Peyer's patch (tissue), 4 donors: ENCODE measurements around the gene BTG4. TPM values are rescaled to one million over a fixed set of nuclear protein-coding genes. Genes with fewer than 3 reads are reported as not detected.
A peak's percentile ranks its signal among the peaks of the same experiment; 100 is the strongest.

Source experiments
- DNase-seq, 3 donors: peaks; one replicate each; pipeline ENCODE4 v3.0.0-alpha.2; 2017 to 2019
- H3K27ac ChIP-seq, 4 donors: fragments of 200-600 bp; sonication (generic); one replicate each; pipeline ENCODE4 v1.5.1; 2016 to 2019
- H3K27me3 ChIP-seq, 2 donors: fragments of 200-600 bp; sonication (generic); one replicate each; pipeline ENCODE4 v1.5.1; 2019
- H3K36me3 ChIP-seq, 3 donors: fragments of 200-600 bp; sonication (generic); one replicate each; pipeline ENCODE4 v1.5.1; 2016 to 2019
- H3K4me1 ChIP-seq, 4 donors: fragments of 200-600 bp; sonication (generic); one replicate each; pipeline ENCODE4 v1.5.1; 2016 to 2019
- H3K4me3 ChIP-seq, 4 donors: fragments of 200-600 bp; sonication (generic); 1 replicate in 3 of 4; 2 replicates in 1 of 4; pipeline ENCODE4 v1.5.1; 2016 to 2019; ENCODE audit warnings: mild to moderate bottlenecking in 1 of 4
- H3K9me3 ChIP-seq, 4 donors: fragments of 200-600 bp; sonication (generic); one replicate each; pipeline ENCODE4 v1.5.1; 2016 to 2019; ENCODE audit warnings: mild to moderate bottlenecking in 1 of 4
- CTCF ChIP-seq, 6 experiments: fragments of 450-650 bp in 4 of 6; fragments of 200-600 bp in 2 of 6; sonication (generic) in 1 of 6; IDR thresholded peaks; one replicate each; pipeline ENCODE4 v1.5.1; 2017 to 2019; ENCODE audit warnings: antibody characterized with exemption in 6 of 6, mild to moderate bottlenecking in 3 of 6, moderate library complexity in 1 of 6
- POLR2A ChIP-seq, 2 donors: fragments of 450-650 bp; IDR thresholded peaks; one replicate each; pipeline ENCODE4 v1.5.1; 2017; ENCODE audit warnings: antibody characterized with exemption in 2 of 2, mild to moderate bottlenecking in 2 of 2, moderate library complexity in 2 of 2
- total RNA-seq, 4 donors: library from RNA; depleted of rRNA; stranded (reverse); fragments of >200 nt; gene quantifications; one replicate each; pipeline ENCODE4 v1.1.0, GENCODE V29; 2016

The BTG4 gene
- total RNA-seq, result not detected

DNA sequence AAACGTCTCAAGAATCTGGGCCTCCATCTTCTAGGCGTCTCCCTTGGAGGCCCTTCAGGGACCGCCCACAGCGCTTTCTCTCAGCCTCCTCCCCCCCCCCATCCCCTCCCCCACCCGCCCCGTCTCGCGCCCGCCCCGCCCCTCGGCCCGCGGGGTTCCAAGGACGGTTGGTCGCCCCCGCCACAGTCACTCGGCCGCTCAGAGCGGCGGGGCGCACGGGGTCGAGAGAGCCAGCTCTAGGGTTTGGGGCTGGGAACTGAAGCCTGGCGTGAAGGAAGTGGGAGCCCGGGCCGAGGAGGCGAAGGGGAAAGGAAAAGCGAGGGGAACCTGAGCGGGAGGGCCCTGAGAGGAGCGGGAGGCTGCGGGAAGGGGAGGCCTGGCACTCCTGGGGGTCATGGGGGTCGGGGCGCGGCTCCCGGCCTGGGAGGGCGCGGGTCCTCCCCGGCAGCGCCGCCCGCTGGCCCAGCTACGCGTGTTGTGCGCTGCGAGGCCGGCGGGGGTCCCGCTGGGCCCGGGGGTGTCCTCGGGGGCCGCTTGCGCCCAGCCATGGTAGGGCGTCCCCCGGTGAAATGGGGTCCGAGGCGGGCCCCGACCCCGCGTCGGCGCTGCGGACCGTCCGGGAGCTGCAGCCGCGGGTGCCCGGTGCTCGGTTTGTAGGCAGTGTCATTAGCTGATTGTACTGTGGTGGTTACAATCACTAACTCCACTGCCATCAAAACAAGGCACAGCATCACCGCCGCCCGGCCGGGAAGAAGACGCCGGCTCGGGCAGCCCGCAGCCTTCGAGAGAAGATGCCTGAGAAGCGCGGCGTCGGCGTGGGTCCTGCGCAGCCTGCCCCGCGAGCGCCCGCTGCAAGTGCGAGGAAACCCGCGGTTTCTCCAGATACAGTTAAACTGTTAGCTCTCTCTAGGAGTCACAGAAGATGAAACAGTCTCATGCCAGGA is at the start of gene BTG4:
Gene BTG4, minus strand, starts transcription at position 91 of the 944 bp plus-strand sequence. CDS start 13,610 bp downstream, outside the sequence.
- H3K27me3 ChIP-seq, result peaks cover 0 to 9% of the 10 kb centered on the region in 2 donors
- H3K36me3 ChIP-seq, result no peaks in the 10 kb centered on the region
- no peak within 1 kb of the TSS for H3K27ac ChIP-seq
- peak within 1 kb of the TSS; percentile 19 to 49 (median 42) for H3K4me3 ChIP-seq
- peaks cover 0 to 12% (median 3%) of the 10 kb centered on the region in 4 donors for H3K4me1 ChIP-seq
- no peaks in the 10 kb centered on the region for H3K9me3 ChIP-seq
- TF ChIP-seq POLR2A (IDR thresholded peaks at IDR 0.05) (no peak), CTCF (IDR thresholded peaks at IDR 0.05) (no peak)
- DNase-seq, result peak in 1 of 3 donors; percentile 46

DNA sequence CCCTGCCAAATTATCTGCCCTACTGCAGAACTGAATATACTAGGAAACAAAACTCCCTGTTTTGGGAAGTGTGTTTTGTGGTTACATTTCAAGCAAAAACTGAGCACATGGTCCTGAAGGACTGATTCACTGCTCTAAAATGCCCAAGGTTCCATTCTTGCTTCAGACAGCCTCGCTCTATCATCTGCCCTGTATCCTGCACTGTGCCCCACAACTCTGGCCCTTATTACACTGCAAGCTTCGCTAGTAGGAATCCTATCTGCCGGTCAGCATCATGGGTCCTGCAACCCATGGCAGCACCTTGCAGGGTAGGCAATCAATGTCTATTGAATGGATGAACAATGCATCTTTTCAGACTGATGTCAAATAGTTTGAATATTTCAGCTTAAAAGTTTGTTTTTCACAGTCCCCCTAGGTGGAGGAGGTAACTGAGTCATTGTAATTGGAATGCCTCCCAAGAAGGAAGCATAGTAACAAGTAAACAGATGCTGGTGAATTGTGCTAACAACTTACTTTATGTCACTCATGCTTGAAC is 49.7 kb upstream of the BTG4 start:
- Histone ChIP-seq H3K4me3 (no peak overlapping the region), H3K4me1 (no peaks in the 10 kb centered on the region), H3K27ac (no peak overlapping the region), H3K27me3 (no peaks in the 10 kb centered on the region), H3K36me3 (no peaks in the 10 kb centered on the region), H3K9me3 (no peaks in the 10 kb centered on the region)
- no peak for TF ChIP-seq POLR2A (IDR thresholded peaks at IDR 0.05)
- no peak for TF ChIP-seq CTCF (IDR thresholded peaks at IDR 0.05)
- no peak for DNase-seq

DNA sequence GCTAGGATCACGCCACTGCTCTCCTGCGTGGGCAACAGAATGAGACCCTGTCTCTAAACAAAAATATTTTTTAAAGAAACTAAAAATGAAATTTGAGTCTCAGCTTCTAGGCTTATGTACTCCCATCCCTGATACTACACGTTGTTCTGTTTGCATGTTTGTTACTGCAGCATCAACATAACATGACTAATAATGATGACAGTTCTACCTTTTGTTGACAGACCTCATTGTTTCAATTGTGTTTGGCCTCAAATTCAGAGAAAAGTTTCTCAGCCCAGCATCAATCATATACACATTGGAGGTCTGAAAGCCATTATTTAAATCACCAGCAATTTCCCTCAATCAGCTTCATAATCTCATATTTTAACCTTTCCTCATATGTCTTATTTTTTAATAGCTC is 49.1 kb upstream of the BTG4 start:
- Histone ChIP-seq H3K4me1 (no peaks in the 10 kb centered on the region), H3K4me3 (no peak overlapping the region), H3K9me3 (no peaks in the 10 kb centered on the region), H3K36me3 (no peaks in the 10 kb centered on the region), H3K27me3 (no peaks in the 10 kb centered on the region), H3K27ac (no peak overlapping the region)
- TF ChIP-seq CTCF (IDR thresholded peaks at IDR 0.05) (no peak), POLR2A (IDR thresholded peaks at IDR 0.05) (no peak)
- DNase-seq, result no peak

DNA sequence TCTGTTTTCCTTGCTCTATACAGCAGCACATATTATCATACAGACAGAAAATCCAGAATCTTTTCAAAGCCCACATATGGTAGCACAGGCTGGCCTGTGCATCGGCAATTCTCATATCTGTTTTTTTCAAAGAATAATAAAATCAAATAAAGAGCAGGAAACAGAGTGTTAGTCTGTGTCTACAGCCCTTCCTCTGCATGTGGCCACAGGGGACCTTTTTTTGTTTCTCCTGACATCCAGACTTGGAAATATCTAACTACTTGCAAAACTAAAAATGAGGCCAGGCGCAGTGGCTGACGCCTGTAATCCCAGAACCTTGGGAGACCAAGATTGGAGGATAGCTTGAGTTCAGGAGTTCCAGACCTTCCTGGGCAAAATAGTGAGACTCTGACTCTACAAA is 48.6 kb upstream of the BTG4 start:
- H3K36me3 ChIP-seq, result no peaks in the 10 kb centered on the region
- no peak for TF ChIP-seq CTCF (IDR thresholded peaks at IDR 0.05)
- no peak for TF ChIP-seq POLR2A (IDR thresholded peaks at IDR 0.05)
- H3K9me3 ChIP-seq, result no peaks in the 10 kb centered on the region
- no peaks in the 10 kb centered on the region for H3K27me3 ChIP-seq
- no peak overlapping the region for H3K27ac ChIP-seq
- DNase-seq, result no peak
- H3K4me3 ChIP-seq, result no peak overlapping the region
- no peaks in the 10 kb centered on the region for H3K4me1 ChIP-seq

- no peaks in the 10 kb centered on the region for H3K27me3 ChIP-seq
- no peak for DNase-seq
- H3K36me3 ChIP-seq, result peaks cover 0 to 4% (median 0%) of the 10 kb centered on the region in 3 donors
- TF ChIP-seq POLR2A (IDR thresholded peaks at IDR 0.05) (no peak), CTCF (IDR thresholded peaks at IDR 0.05) (no peak)
- no peak overlapping the region for H3K4me3 ChIP-seq
- H3K9me3 ChIP-seq, result no peaks in the 10 kb centered on the region
- no peak overlapping the region for H3K27ac ChIP-seq
- no peaks in the 10 kb centered on the region for H3K4me1 ChIP-seq
Observed at GRCh38 chr11:111559800-111560464, 47.7 kb upstream of the BTG4 start.
